ENCODE measurements around the gene BTN2A1. TPM values are rescaled to one million over a fixed set of nuclear protein-coding genes. Genes with fewer than 3 reads are reported as not detected.

Gene BTN2A1
- total and polyA plus RNA-seq, 10 of the 15 experiments (the other 5 are each of a cell fraction or from before 2014, with no cell fraction given), result 8.2 to 28.0 (median 15.8) TPM

DNA sequence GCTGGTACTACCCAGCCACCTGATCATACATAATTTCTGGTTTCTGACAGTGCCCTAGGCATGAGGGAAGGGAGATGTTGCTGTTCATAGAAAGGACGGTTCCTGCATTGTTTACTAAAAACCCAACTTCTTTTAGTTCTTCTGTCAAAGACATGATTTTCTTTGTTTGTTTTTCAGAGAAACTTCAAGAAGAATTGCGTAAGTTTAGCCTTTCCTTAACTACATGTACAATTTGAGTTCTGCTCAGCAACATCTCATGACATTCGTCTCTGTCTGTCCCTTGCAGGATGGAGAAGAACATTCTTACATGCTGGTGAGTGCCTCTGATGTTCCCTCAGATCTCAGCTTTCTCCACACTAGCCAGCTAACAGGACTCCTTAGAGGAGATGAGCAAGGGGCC lies 8.0 kb downstream of the BTN2A1 start:
- H3K4me3 ChIP-seq, result no peak overlapping the region
- no peaks in the 10 kb centered on the region for H4K20me1 ChIP-seq (ENCODE audit: control insufficient read depth, insufficient read depth)
- H3K4me1 ChIP-seq (ENCODE audit: control insufficient read depth, insufficient read depth, low read length), result peaks cover 12% of the 10 kb centered on the region
- TF ChIP-seq, protein P1, sequence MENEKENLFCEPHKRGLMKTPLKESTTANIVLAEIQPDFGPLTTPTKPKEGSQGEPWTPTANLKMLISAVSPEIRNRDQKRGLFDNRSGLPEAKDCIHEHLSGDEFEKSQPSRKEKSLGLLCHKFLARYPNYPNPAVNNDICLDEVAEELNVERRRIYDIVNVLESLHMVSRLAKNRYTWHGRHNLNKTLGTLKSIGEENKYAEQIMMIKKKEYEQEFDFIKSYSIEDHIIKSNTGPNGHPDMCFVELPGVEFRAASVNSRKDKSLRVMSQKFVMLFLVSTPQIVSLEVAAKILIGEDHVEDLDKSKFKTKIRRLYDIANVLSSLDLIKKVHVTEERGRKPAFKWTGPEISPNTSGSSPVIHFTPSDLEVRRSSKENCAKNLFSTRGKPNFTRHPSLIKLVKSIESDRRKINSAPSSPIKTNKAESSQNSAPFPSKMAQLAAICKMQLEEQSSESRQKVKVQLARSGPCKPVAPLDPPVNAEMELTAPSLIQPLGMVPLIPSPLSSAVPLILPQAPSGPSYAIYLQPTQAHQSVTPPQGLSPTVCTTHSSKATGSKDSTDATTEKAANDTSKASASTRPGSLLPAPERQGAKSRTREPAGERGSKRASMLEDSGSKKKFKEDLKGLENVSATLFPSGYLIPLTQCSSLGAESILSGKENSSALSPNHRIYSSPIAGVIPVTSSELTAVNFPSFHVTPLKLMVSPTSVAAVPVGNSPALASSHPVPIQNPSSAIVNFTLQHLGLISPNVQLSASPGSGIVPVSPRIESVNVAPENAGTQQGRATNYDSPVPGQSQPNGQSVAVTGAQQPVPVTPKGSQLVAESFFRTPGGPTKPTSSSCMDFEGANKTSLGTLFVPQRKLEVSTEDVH (IDR thresholded peaks at IDR 0.05; ENCODE audit: low read depth, partially characterized antibody), result no peak
- TF ChIP-seq FOXM1 (IDR thresholded peaks at IDR 0.05; ENCODE audit: low read depth, low read length) (no peak), ZNF24 (IDR thresholded peaks at IDR 0.05) (no peak), CREB1 (IDR thresholded peaks at IDR 0.05; ENCODE audit: low read depth) (no peak), SUZ12 (IDR thresholded peaks at IDR 0.05; ENCODE audit: unreplicated experiment) (no peak), MTA2 (IDR thresholded peaks at IDR 0.05; ENCODE audit: low read depth) (no peak), NFYB (IDR thresholded peaks at IDR 0.05; ENCODE audit: insufficient read depth, low read depth, low read length) (no peak), TCF7 (IDR thresholded peaks at IDR 0.05; ENCODE audit: borderline replicate concordance) (no peak), NFXL1 (IDR thresholded peaks at IDR 0.05; ENCODE audit: borderline replicate concordance) (no peak), KAT2A (conservative IDR thresholded peaks at IDR 0.05; ENCODE audit: control insufficient read depth, low read depth, low read length) (no peak), CBFB (IDR thresholded peaks at IDR 0.05; ENCODE audit: low read depth) (no peak), HCFC1 (IDR thresholded peaks at IDR 0.05; ENCODE audit: low read length) (no peak)
- TF ChIP-seq, protein P2, sequence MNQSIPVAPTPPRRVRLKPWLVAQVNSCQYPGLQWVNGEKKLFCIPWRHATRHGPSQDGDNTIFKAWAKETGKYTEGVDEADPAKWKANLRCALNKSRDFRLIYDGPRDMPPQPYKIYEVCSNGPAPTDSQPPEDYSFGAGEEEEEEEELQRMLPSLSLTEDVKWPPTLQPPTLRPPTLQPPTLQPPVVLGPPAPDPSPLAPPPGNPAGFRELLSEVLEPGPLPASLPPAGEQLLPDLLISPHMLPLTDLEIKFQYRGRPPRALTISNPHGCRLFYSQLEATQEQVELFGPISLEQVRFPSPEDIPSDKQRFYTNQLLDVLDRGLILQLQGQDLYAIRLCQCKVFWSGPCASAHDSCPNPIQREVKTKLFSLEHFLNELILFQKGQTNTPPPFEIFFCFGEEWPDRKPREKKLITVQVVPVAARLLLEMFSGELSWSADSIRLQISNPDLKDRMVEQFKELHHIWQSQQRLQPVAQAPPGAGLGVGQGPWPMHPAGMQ (IDR thresholded peaks at IDR 0.05; ENCODE audit: borderline replicate concordance), result no peak
- TF ChIP-seq, protein P3, sequence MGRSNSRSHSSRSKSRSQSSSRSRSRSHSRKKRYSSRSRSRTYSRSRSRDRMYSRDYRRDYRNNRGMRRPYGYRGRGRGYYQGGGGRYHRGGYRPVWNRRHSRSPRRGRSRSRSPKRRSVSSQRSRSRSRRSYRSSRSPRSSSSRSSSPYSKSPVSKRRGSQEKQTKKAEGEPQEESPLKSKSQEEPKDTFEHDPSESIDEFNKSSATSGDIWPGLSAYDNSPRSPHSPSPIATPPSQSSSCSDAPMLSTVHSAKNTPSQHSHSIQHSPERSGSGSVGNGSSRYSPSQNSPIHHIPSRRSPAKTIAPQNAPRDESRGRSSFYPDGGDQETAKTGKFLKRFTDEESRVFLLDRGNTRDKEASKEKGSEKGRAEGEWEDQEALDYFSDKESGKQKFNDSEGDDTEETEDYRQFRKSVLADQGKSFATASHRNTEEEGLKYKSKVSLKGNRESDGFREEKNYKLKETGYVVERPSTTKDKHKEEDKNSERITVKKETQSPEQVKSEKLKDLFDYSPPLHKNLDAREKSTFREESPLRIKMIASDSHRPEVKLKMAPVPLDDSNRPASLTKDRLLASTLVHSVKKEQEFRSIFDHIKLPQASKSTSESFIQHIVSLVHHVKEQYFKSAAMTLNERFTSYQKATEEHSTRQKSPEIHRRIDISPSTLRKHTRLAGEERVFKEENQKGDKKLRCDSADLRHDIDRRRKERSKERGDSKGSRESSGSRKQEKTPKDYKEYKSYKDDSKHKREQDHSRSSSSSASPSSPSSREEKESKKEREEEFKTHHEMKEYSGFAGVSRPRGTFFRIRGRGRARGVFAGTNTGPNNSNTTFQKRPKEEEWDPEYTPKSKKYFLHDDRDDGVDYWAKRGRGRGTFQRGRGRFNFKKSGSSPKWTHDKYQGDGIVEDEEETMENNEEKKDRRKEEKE (IDR thresholded peaks at IDR 0.05), result no peak
- TF ChIP-seq, protein P4, sequence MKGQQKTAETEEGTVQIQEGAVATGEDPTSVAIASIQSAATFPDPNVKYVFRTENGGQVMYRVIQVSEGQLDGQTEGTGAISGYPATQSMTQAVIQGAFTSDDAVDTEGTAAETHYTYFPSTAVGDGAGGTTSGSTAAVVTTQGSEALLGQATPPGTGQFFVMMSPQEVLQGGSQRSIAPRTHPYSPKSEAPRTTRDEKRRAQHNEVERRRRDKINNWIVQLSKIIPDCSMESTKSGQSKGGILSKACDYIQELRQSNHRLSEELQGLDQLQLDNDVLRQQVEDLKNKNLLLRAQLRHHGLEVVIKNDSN (IDR thresholded peaks at IDR 0.05; ENCODE audit: borderline replicate concordance, extremely low read length, insufficient read depth, low read depth, low read length), result no peak
- ChIA-PET RAD21 (ENCODE audit: unreplicated experiment) (no interaction called here), SMC1A (ENCODE audit: uncharacterized antibody, unreplicated experiment) (no interaction called here), CTCF (no interaction called here), POLR2A (interaction anchor here (2.9 kb wide), 1 partner anchor 21 kb away, joined by 12 read pairs; no protein-coding TSS in a partner anchor)
- peaks cover 8% of the 10 kb centered on the region for H3K79me2 ChIP-seq (ENCODE audit: control insufficient read depth, insufficient read depth, low read length)
- H2AFZ ChIP-seq (ENCODE audit: control insufficient read depth, low read depth, low read length), result no peak overlapping the region
- 100% methylated on average over 3 of the region's 3 CpGs for WGBS (ENCODE audit: insufficient coverage, insufficient replicate concordance, low lambda C conversion rate, missing lambda C conversion rate)
- FAIRE-seq (no peak), ATAC-seq (no peak), DNase-seq (ENCODE audit: low read depth, low spot score) (no peak)
- no peak overlapping the region for H3K4me2 ChIP-seq (ENCODE audit: control insufficient read depth, insufficient read depth)
- no peaks in the 10 kb centered on the region for H3K27me3 ChIP-seq (replicated peaks in 1 of 2; ENCODE audit: control insufficient read depth in 2 of 2, insufficient read depth in 2 of 2, low read length in 1 of 2)
- no peaks in the 10 kb centered on the region for H3K9me3 ChIP-seq (replicated peaks; ENCODE audit: control insufficient read depth, insufficient read depth, low read length)
- in situ Hi-C loops (cut with MboI) (no loop called here), intact Hi-C loops (cut with micrococcal nuclease; ENCODE audit: unreplicated experiment) (no loop called here)
- no peak overlapping the region for H3K27ac ChIP-seq (ENCODE audit: control insufficient read depth, insufficient read depth)
- no TSS peak for BruUV-seq (replicated peaks)
- peaks cover 13 to 30% of the 10 kb centered on the region in 2 experiments for H3K36me3 ChIP-seq (ENCODE audit: control insufficient read depth in 2 of 2, insufficient read depth in 2 of 2, low read length in 1 of 2)
- H3K9ac ChIP-seq (ENCODE audit: control insufficient read depth, insufficient read depth, low read length), result no peak overlapping the region

Measured in GM12878 (cell line).